SK-N-SH (cell line): ENCODE data around the gene DRD2. TPM values are rescaled to one million over a fixed set of nuclear protein-coding genes. Genes with fewer than 3 reads are reported as not detected.

Experiments
- CTCF ChIA-PET: fragments of 300-600, 350-600 bp; formaldehyde crosslinking; extraction: SDS; loops from one replicate; lab custom pipeline; 2021; lab: Yijun Ruan, JAX
- POLR2A ChIA-PET: fragments of 350-600 bp; sonication (Branson Sonifier 250); formaldehyde crosslinking; extraction: SDS; loops from one replicate; lab custom pipeline; 2020; ENCODE audit warnings: antibody characterized with exemption, inconsistent platforms; lab: Yijun Ruan, JAX
- DNase-seq: peaks from one replicate; pipeline ENCODE4 v3.0.0; 2012
- H2AFZ ChIP-seq: fragments of 200-600 bp; sonication (generic); 2 replicates; pipeline ENCODE4 v1.8.1; 2016; ENCODE audit warnings: antibody characterized with exemption, mild to moderate bottlenecking, low read depth
- H3F3A ChIP-seq: fragments of 200-600 bp; sonication (generic); replicated peaks from 2 replicates; pipeline ENCODE3; 2016; ENCODE audit warnings: antibody characterized with exemption, mild to moderate bottlenecking; ENCODE audit not compliant: insufficient read depth
- H3K27ac ChIP-seq, 2 experiments: fragments of 200-500 bp in 1 of 2; fragments of 200-600 bp in 1 of 2; sonication (Bioruptor generic) in 1 of 2; sonication (generic), shearing (Covaris generic) in 1 of 2; 2 replicates each; pipeline versions ENCODE4 v1.5.1 to v1.6.1; 2014 to 2016; ENCODE audit warnings: low read depth in 2 of 2, inconsistent platforms in 1 of 2, low read length in 1 of 2, mild to moderate bottlenecking in 1 of 2, mixed read lengths in 1 of 2
- H3K27me3 ChIP-seq: fragments of 200-600 bp; sonication (generic), shearing (Covaris generic); 2 replicates; pipeline ENCODE4 v1.6.1; 2016; ENCODE audit warnings: mixed run types; ENCODE audit not compliant: insufficient read depth
- H3K36me3 ChIP-seq, 2 experiments: fragments of 200-500 bp in 1 of 2; fragments of 200-600 bp in 1 of 2; sonication (Bioruptor generic) in 1 of 2; sonication (generic) in 1 of 2; replicated peaks in 1 of 2; 2 replicates each; pipeline versions ENCODE3 to v1.5.1; 2014 to 2016; ENCODE audit warnings: low read length in 1 of 2, mild to moderate bottlenecking in 1 of 2; ENCODE audit not compliant: insufficient read depth in 2 of 2, control insufficient read depth in 1 of 2
- H3K4me1 ChIP-seq, 2 experiments: fragments of 200-500 bp in 1 of 2; fragments of 200-600 bp in 1 of 2; sonication (Bioruptor generic) in 1 of 2; sonication (generic), shearing (Covaris generic) in 1 of 2; 2 replicates each; pipeline versions ENCODE4 v1.5.1 to v1.6.1; 2014 to 2016; ENCODE audit warnings: low read depth in 1 of 2, low read length in 1 of 2, mixed run types in 1 of 2; ENCODE audit not compliant: insufficient read depth in 2 of 2, control insufficient read depth in 1 of 2
- H3K4me2 ChIP-seq: fragments of 200-600 bp; sonication (generic), shearing (Covaris generic); 2 replicates; pipeline ENCODE4 v1.6.1; 2017; ENCODE audit warnings: mixed run types
- H3K4me3 ChIP-seq, 2 experiments: fragments of 200-500 bp in 1 of 2; fragments of 200-600 bp in 1 of 2; sonication (Bioruptor generic) in 1 of 2; sonication (generic), shearing (Covaris generic) in 1 of 2; 2 replicates each; pipeline versions ENCODE4 v1.5.1 to v1.8.1; 2014 to 2016; ENCODE audit warnings: low read depth in 2 of 2, inconsistent platforms in 1 of 2, low read length in 1 of 2, mild to moderate bottlenecking in 1 of 2, mixed read lengths in 1 of 2, moderate library complexity in 1 of 2
- H3K79me2 ChIP-seq: fragments of 200-600 bp; sonication (generic); 2 replicates; pipeline ENCODE4 v1.8.1; 2017; ENCODE audit warnings: mild to moderate bottlenecking; ENCODE audit not compliant: insufficient read depth
- H3K9ac ChIP-seq: fragments of 200-600 bp; sonication (generic); 2 replicates; pipeline ENCODE4 v1.6.1; 2017; ENCODE audit warnings: mixed run types
- H3K9me2 ChIP-seq: fragments of 200-600 bp; sonication (generic); 2 replicates; pipeline ENCODE4 v1.6.1; 2017; ENCODE audit warnings: mixed run types
- H3K9me3 ChIP-seq: fragments of 200-600 bp; sonication (generic); 2 replicates; pipeline ENCODE4 v1.6.1; 2017; ENCODE audit warnings: mixed run types, mild to moderate bottlenecking, moderate library complexity
- H4K20me1 ChIP-seq: fragments of 200-600 bp; sonication (generic); 2 replicates; pipeline ENCODE4 v1.6.1; 2017; ENCODE audit warnings: mild to moderate bottlenecking, mixed run types; ENCODE audit not compliant: insufficient read depth
- MEF2A ChIP-seq: IDR thresholded peaks from 2 replicates; pipeline ENCODE4 v1.4.0; 2012; ENCODE audit warnings: low read depth, borderline replicate concordance
- RAD21 ChIP-seq: IDR thresholded peaks from 2 replicates; pipeline ENCODE4 v1.6.1; 2012; ENCODE audit warnings: mild to moderate bottlenecking, low read length
- RCOR1 ChIP-seq: fragments of 150-350 bp; IDR thresholded peaks from 2 replicates; pipeline ENCODE4 v1.6.1; 2017; ENCODE audit warnings: antibody characterized with exemption, low read length
- TCF12 ChIP-seq: IDR thresholded peaks from 2 replicates; pipeline ENCODE4 v1.4.0; 2012
- WGBS: methylation state at CpG from one replicate; pipeline ENCODE4 v1.1.6; 2017; ENCODE audit warnings: low lambda C conversion rate; 5-methylcytosine and 5-hydroxymethylcytosine counted together
- polyA plus RNA-seq, 3 experiments: library from polyadenylated mRNA; depleted of rRNA; stranded (reverse); fragments of >200 nt; gene quantifications; 2 replicates each; pipeline ENCODE4 v1.2.3, GENCODE V29; 2012
- TF ChIP-seq, protein P1 (sequence below): IDR thresholded peaks from 2 replicates; pipeline ENCODE4; 2012

The DRD2 gene
- polyA plus RNA-seq, 1 of the 3 experiments (the other 2 are of a cell fraction) = 0.10 TPM

DNA sequence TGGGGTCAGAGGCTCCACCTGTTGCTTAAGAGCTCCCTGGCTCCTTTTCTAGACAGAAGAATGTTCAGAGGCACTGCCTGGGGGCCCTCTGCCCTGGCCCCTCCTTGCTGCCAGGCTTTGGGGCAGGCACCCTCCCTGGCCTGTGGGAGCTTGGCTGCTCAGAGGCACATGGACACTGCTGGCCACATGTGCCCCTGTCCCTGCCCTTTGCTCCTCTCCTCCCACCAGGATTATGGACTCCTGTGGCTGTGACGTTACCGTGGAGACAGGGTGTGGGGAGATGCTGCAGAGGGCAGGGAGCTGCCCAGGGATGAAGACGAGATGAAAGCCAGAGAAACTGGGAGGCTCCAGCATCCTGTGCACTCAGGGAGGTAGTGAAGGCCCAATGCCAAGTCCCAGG is 14.7 kb downstream of the DRD2 start:
- CTCF ChIA-PET = interaction anchor here (1.2 to 1.4 kb wide), 2 partner anchors 11 to 270 kb away, joined by 3 to 4 read pairs; no protein-coding TSS in a partner anchor
- H4K20me1 ChIP-seq = no peaks in the 10 kb centered on the region
- H3K4me2 ChIP-seq = no peak overlapping the region
- TF ChIP-seq RAD21 (no peak), RCOR1 (no peak), TCF12 (no peak)
- H3K27ac ChIP-seq = no peak overlapping the region
- DNase-seq = no peak
- no peaks in the 10 kb centered on the region for H3K9me3 ChIP-seq
- no peak overlapping the region for H3K4me3 ChIP-seq
- no peaks in the 10 kb centered on the region for H3F3A ChIP-seq
- POLR2A ChIA-PET = interaction anchor here (1.0 kb wide), 1 partner anchor 10 kb away, joined by 3 read pairs; no protein-coding TSS in a partner anchor
- no peaks in the 10 kb centered on the region for H3K36me3 ChIP-seq
- H3K27me3 ChIP-seq = no peaks in the 10 kb centered on the region
- no peaks in the 10 kb centered on the region for H3K9me2 ChIP-seq
- no peak overlapping the region for H2AFZ ChIP-seq
- no peak overlapping the region for H3K9ac ChIP-seq
- WGBS = 48% methylated on average over 3 of the region's 3 CpGs
- peaks cover 0 to 25% of the 10 kb centered on the region in 2 experiments; a peak in 2 of 4 replicates for H3K4me1 ChIP-seq
- H3K79me2 ChIP-seq = no peaks in the 10 kb centered on the region

DNA sequence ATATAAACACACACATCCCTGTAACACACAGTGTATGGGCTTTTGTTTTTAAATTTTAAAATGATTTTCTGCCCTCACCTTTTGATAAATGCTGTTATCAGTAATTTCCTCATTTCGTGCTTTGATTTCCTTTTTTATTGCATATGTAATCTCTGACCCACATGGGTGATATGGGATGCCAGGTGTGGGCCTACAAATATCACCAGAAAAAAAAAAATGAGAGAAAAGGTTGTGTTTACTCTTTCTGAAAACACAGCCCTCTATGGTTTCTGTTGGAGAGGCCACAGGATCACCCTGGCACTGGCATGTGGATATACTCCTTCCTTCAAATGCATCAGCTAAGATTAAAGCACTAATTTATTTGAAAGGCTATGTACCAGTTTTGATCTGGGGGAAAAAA is 17.0 kb downstream of the DRD2 start:
- no peak overlapping the region for H3K4me2 ChIP-seq
- H3K79me2 ChIP-seq = no peaks in the 10 kb centered on the region
- POLR2A ChIA-PET = interaction anchor here (0.9 kb wide), 1 partner anchor 10 kb away, joined by 4 read pairs; no protein-coding TSS in a partner anchor
- no peaks in the 10 kb centered on the region for H3K9me3 ChIP-seq
- H3K9me2 ChIP-seq = no peaks in the 10 kb centered on the region
- 23% methylated on average over 1 of the region's 1 CpG for WGBS
- no peak for TF ChIP-seq TCF12
- no peak for TF ChIP-seq MEF2A
- CTCF ChIA-PET = interaction anchor here (0.6 to 2.7 kb wide), 11 partner anchors 9 to 537 kb away, joined by 3 to 11 read pairs (median 3); no protein-coding TSS in a partner anchor
- no peaks in the 10 kb centered on the region for H4K20me1 ChIP-seq
- no peak overlapping the region for H3K9ac ChIP-seq
- H3K36me3 ChIP-seq = no peaks in the 10 kb centered on the region
- H2AFZ ChIP-seq = no peak overlapping the region
- no peaks in the 10 kb centered on the region for H3F3A ChIP-seq
- H3K4me1 ChIP-seq = peaks cover 0 to 25% of the 10 kb centered on the region in 2 experiments; a peak in 2 of 4 replicates
- no peak for DNase-seq
- H3K27me3 ChIP-seq = no peaks in the 10 kb centered on the region
- peak overlapping the region in 1 of 2 experiments; percentile 72; a peak in 2 of 4 replicates for H3K27ac ChIP-seq
- no peak overlapping the region for H3K4me3 ChIP-seq

DNA sequence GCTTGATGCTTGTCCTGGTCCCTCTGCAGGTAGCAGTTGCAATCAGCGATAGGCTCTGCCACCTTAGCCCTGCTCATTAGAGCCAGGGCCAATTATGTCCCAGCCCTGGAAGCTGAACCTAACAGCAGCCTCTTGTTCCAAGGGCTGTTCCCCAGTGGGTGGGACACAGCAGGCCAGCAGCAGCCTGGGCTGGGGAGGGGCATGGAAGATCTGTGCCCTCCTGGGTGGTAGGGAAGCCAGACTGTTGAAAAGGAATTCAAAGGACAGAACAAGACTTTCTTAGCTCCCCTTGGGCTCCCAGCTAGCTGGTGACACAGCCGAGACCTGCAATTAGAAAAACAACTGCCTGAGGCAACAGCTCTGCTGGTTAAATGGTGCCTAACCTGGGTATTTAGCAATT is 17.4 kb downstream of the DRD2 start:
- Histone ChIP-seq H3K27ac (peak overlapping the region in 1 of 2 experiments; percentile 72; a peak in 2 of 4 replicates), H3F3A (no peaks in the 10 kb centered on the region), H2AFZ (no peak overlapping the region), H3K4me2 (no peak overlapping the region), H3K27me3 (no peaks in the 10 kb centered on the region), H3K9ac (no peak overlapping the region), H4K20me1 (no peaks in the 10 kb centered on the region), H3K4me1 (peaks cover 0 to 25% of the 10 kb centered on the region in 2 experiments; a peak in 2 of 4 replicates), H3K79me2 (no peaks in the 10 kb centered on the region), H3K36me3 (no peaks in the 10 kb centered on the region), H3K4me3 (no peak overlapping the region), H3K9me2 (no peaks in the 10 kb centered on the region), H3K9me3 (no peaks in the 10 kb centered on the region)
- ChIA-PET POLR2A (interaction anchor here (0.5 to 0.9 kb wide), 3 partner anchors 10 to 925 kb away, joined by 3 to 4 read pairs (median 4); no protein-coding TSS in a partner anchor), CTCF (interaction anchor here (0.7 to 2.7 kb wide), 10 partner anchors 8 to 537 kb away, joined by 3 to 11 read pairs (median 4); no protein-coding TSS in a partner anchor)
- peak; percentile 51 for DNase-seq
- TF ChIP-seq, protein P1, sequence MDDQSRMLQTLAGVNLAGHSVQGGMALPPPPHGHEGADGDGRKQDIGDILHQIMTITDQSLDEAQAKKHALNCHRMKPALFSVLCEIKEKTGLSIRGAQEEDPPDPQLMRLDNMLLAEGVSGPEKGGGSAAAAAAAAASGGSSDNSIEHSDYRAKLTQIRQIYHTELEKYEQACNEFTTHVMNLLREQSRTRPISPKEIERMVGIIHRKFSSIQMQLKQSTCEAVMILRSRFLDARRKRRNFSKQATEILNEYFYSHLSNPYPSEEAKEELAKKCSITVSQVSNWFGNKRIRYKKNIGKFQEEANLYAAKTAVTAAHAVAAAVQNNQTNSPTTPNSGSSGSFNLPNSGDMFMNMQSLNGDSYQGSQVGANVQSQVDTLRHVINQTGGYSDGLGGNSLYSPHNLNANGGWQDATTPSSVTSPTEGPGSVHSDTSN = no peak
- peak; percentile 27; the same call in 1 of the 2 replicates for TF ChIP-seq RAD21
- 17% methylated on average over 2 of the region's 2 CpGs for WGBS
